GM23338 (cell line): ENCODE data around the gene ASB15. TPM values are rescaled to one million over a fixed set of nuclear protein-coding genes. Genes with fewer than 3 reads are reported as not detected.

Source experiments
- ATAC-seq: fragments of 200-7000 bp; cut with Tn5 transposase; 3 replicates; pipeline ENCODE4 v1.9.1; 2020
- DNase-seq: peaks from one replicate; pipeline ENCODE4 v3.0.0-alpha.2; 2015; ENCODE audit warnings: low spot score
- H2AFZ ChIP-seq: fragments of 200-600 bp; sonication (generic); 2 replicates; pipeline ENCODE4 v1.8.0; 2016; ENCODE audit warnings: antibody characterized with exemption, mild to moderate bottlenecking, moderate library complexity
- H3F3A ChIP-seq: fragments of 200-600 bp; sonication (generic); replicated peaks from 2 replicates; pipeline ENCODE4 v1.8.0; 2017; ENCODE audit warnings: antibody characterized with exemption, mixed run types, low read depth
- H3K27ac ChIP-seq: fragments of 200-600 bp; sonication (generic); 2 replicates; pipeline ENCODE4 v1.6.1; 2016; ENCODE audit warnings: low read depth
- H3K27me3 ChIP-seq: fragments of 200-600 bp; sonication (generic); 2 replicates; pipeline ENCODE4 v1.8.0; 2016; ENCODE audit warnings: mild to moderate bottlenecking, mixed run types, moderate library complexity; ENCODE audit not compliant: insufficient read depth
- H3K36me3 ChIP-seq: fragments of 200-600 bp; sonication (generic); 2 replicates; pipeline ENCODE4 v1.8.0; 2016; ENCODE audit warnings: mild to moderate bottlenecking; ENCODE audit not compliant: insufficient read depth
- H3K4me1 ChIP-seq: fragments of 200-600 bp; sonication (generic); 2 replicates; pipeline ENCODE4 v1.8.0; 2016; ENCODE audit warnings: mild to moderate bottlenecking, moderate library complexity; ENCODE audit not compliant: insufficient read depth
- H3K4me2 ChIP-seq: fragments of 200-600 bp; sonication (generic); 2 replicates; pipeline ENCODE4 v1.7.1; 2017; ENCODE audit warnings: mixed run types
- H3K4me3 ChIP-seq: fragments of 200-600 bp; sonication (generic); 2 replicates; pipeline ENCODE4 v1.6.1; 2016; ENCODE audit warnings: mixed run types
- H3K79me2 ChIP-seq: fragments of 200-600 bp; sonication (generic); replicated peaks from 2 replicates; pipeline ENCODE4 v1.8.0; 2017; ENCODE audit warnings: mild to moderate bottlenecking; ENCODE audit not compliant: insufficient read depth
- H3K9me2 ChIP-seq: fragments of 200-600 bp; sonication (generic); 2 replicates; pipeline ENCODE4 v1.8.0; 2017; ENCODE audit not compliant: insufficient read depth
- H4K20me1 ChIP-seq: fragments of 200-600 bp; sonication (generic); replicated peaks from 2 replicates; pipeline ENCODE4 v1.8.0; 2017; ENCODE audit warnings: mild to moderate bottlenecking; ENCODE audit not compliant: insufficient read depth
- H3K27ac Mint-ChIP-seq: 2 replicates; pipeline ENCODE4 v1.8.0; 2020; ENCODE audit warnings: inconsistent platforms, mild to moderate bottlenecking, moderate library complexity, mixed read lengths
- H3K27me3 Mint-ChIP-seq: 3 replicates; pipeline ENCODE4 v1.8.0; 2022; ENCODE audit warnings: low read depth, mild to moderate bottlenecking, moderate library complexity, mixed read lengths, inconsistent platforms; ENCODE audit not compliant: insufficient read depth, poor library complexity
- H3K36me3 Mint-ChIP-seq: 3 replicates; pipeline ENCODE4 v1.8.0; 2021; ENCODE audit warnings: low read depth, mild to moderate bottlenecking, inconsistent platforms, moderate library complexity, mixed read lengths
- H3K4me1 Mint-ChIP-seq: 3 replicates; pipeline ENCODE4 v1.8.0; 2020; ENCODE audit warnings: mild to moderate bottlenecking, inconsistent platforms, mixed read lengths
- H3K4me3 Mint-ChIP-seq: 3 replicates; pipeline ENCODE4 v1.8.0; 2021; ENCODE audit warnings: moderate library complexity, mild to moderate bottlenecking, inconsistent platforms, mixed read lengths
- H3K9me3 Mint-ChIP-seq: 3 replicates; pipeline ENCODE4 v1.8.0; 2020; ENCODE audit warnings: moderate library complexity, mild to moderate bottlenecking, inconsistent platforms, mixed read lengths
- CREB1 ChIP-seq: fragments of 250-450 bp; sonication (Bioruptor Pico); IDR thresholded peaks from 2 replicates; pipeline ENCODE4 v1.5.0; 2020; ENCODE audit warnings: low read depth, mild to moderate bottlenecking, moderate library complexity
- CTCF ChIP-seq, 2 experiments: fragments of 200-600 bp in 1 of 2; sonication (generic) in 1 of 2; conservative IDR thresholded peaks; 2 replicates each; pipeline versions ENCODE4 v1.5.1 to v1.6.1; 2016 to 2017; ENCODE audit warnings: antibody characterized with exemption in 2 of 2, low read depth in 2 of 2, mild to moderate bottlenecking in 2 of 2, moderate library complexity in 1 of 2
- ETS1 ChIP-seq: IDR thresholded peaks from 2 replicates; pipeline ENCODE4 v1.6.1; 2016; ENCODE audit warnings: antibody characterized with exemption
- EZH2 ChIP-seq: fragments of 200-600 bp; sonication (generic); IDR thresholded peaks from one replicate; pipeline ENCODE4 v1.8.0; 2017; ENCODE audit warnings: antibody characterized with exemption, mild to moderate bottlenecking, low read depth; ENCODE audit not compliant: unreplicated experiment
- EZH2phosphoT487 ChIP-seq: fragments of 200-600 bp; sonication (generic); IDR thresholded peaks from one replicate; pipeline ENCODE4 v1.8.1; 2018; ENCODE audit warnings: antibody characterized with exemption; ENCODE audit not compliant: unreplicated experiment
- JUNB ChIP-seq: IDR thresholded peaks from one replicate; pipeline ENCODE4 v1.6.1; 2016; ENCODE audit warnings: antibody characterized with exemption; ENCODE audit not compliant: unreplicated experiment
- NANOG ChIP-seq: IDR thresholded peaks from 2 replicates; pipeline ENCODE4 v1.6.1; 2016; ENCODE audit warnings: antibody characterized with exemption, borderline replicate concordance
- POLR2AphosphoS5 ChIP-seq: IDR thresholded peaks from 2 replicates; pipeline ENCODE4 v1.6.1; 2016; ENCODE audit warnings: antibody characterized with exemption, low read depth
- STAT1 ChIP-seq: IDR thresholded peaks from one replicate; pipeline ENCODE4 v1.6.1; 2016; ENCODE audit warnings: antibody characterized with exemption; ENCODE audit not compliant: unreplicated experiment
- ZNF114 ChIP-seq: fragments of 250-450 bp; sonication (Bioruptor Pico); IDR thresholded peaks from 2 replicates; pipeline ENCODE4 v1.5.0; 2020; ENCODE audit warnings: mild to moderate bottlenecking, moderate library complexity
- ZNF331 ChIP-seq: fragments of 250-450 bp; sonication (Bioruptor Pico); IDR thresholded peaks from 2 replicates; pipeline ENCODE4 v1.5.0; 2020; ENCODE audit warnings: low read depth, mild to moderate bottlenecking, moderate library complexity
- polyA plus RNA-seq: library from polyadenylated mRNA; unstranded; fragments of >200 nt; fragmentation: Nextera tagmentation; extraction: Ambion mirVana; gene quantifications from 2 replicates; pipeline ENCODE4 v1.2.1, GENCODE V29; 2016
- total RNA-seq: library from RNA; depleted of rRNA; stranded (reverse); fragments of >200 nt; shearing (Covaris generic); gene quantifications from 2 replicates; pipeline ENCODE4 v1.2.3, GENCODE V29; 2014
- TF ChIP-seq, protein P1 (sequence below): fragments of 250-450 bp; sonication (Bioruptor Pico); IDR thresholded peaks from 2 replicates; pipeline ENCODE4 v1.5.0; 2020; ENCODE audit warnings: mild to moderate bottlenecking, moderate library complexity

The ASB15 gene
- total and polyA plus RNA-seq, 2 experiments from 2014 or later = not detected

GRCh38 chr7:123673137-123673732 lies 71.6 kb downstream of the ASB15 start:
- Mint-ChIP-seq H3K4me1 (peaks cover 20% of the 10 kb centered on the region), H3K36me3 (no peaks in the 10 kb centered on the region), H3K9me3 (no peaks in the 10 kb centered on the region), H3K27ac (peak overlapping the region; percentile 14; the same call in 1 of the 2 replicates), H3K27me3 (peaks cover 2% of the 10 kb centered on the region), H3K4me3 (no peak overlapping the region)
- H3K27me3 ChIP-seq = no peaks in the 10 kb centered on the region
- no peak overlapping the region for H3K4me3 ChIP-seq
- H3K4me2 ChIP-seq = no peak overlapping the region
- H4K20me1 ChIP-seq = no peaks in the 10 kb centered on the region
- H3K4me1 ChIP-seq = peaks cover 16% of the 10 kb centered on the region; the same call in 1 of the 2 replicates
- no peak overlapping the region for H2AFZ ChIP-seq
- DNase-seq = no peak
- no peaks in the 10 kb centered on the region for H3F3A ChIP-seq
- H3K36me3 ChIP-seq = no peaks in the 10 kb centered on the region
- H3K27ac ChIP-seq = no peak overlapping the region
- no peak for ATAC-seq
- H3K9me2 ChIP-seq = peaks cover 7% of the 10 kb centered on the region; the same call in 1 of the 2 replicates
- H3K79me2 ChIP-seq = no peaks in the 10 kb centered on the region
- TF ChIP-seq POLR2AphosphoS5 (no peak), CREB1 (no peak), ETS1 (no peak), ZNF114 (CRISPR knock-in tag) (no peak), EZH2 (no peak), CTCF (conservative IDR thresholded peaks at IDR 0.05; ENCODE audit: low read depth in 2 of 2) (no peak), JUNB (no peak), STAT1 (no peak), EZH2phosphoT487 (no peak), ZNF331 (CRISPR knock-in tag) (no peak), NANOG (no peak)
- TF ChIP-seq, protein P1, sequence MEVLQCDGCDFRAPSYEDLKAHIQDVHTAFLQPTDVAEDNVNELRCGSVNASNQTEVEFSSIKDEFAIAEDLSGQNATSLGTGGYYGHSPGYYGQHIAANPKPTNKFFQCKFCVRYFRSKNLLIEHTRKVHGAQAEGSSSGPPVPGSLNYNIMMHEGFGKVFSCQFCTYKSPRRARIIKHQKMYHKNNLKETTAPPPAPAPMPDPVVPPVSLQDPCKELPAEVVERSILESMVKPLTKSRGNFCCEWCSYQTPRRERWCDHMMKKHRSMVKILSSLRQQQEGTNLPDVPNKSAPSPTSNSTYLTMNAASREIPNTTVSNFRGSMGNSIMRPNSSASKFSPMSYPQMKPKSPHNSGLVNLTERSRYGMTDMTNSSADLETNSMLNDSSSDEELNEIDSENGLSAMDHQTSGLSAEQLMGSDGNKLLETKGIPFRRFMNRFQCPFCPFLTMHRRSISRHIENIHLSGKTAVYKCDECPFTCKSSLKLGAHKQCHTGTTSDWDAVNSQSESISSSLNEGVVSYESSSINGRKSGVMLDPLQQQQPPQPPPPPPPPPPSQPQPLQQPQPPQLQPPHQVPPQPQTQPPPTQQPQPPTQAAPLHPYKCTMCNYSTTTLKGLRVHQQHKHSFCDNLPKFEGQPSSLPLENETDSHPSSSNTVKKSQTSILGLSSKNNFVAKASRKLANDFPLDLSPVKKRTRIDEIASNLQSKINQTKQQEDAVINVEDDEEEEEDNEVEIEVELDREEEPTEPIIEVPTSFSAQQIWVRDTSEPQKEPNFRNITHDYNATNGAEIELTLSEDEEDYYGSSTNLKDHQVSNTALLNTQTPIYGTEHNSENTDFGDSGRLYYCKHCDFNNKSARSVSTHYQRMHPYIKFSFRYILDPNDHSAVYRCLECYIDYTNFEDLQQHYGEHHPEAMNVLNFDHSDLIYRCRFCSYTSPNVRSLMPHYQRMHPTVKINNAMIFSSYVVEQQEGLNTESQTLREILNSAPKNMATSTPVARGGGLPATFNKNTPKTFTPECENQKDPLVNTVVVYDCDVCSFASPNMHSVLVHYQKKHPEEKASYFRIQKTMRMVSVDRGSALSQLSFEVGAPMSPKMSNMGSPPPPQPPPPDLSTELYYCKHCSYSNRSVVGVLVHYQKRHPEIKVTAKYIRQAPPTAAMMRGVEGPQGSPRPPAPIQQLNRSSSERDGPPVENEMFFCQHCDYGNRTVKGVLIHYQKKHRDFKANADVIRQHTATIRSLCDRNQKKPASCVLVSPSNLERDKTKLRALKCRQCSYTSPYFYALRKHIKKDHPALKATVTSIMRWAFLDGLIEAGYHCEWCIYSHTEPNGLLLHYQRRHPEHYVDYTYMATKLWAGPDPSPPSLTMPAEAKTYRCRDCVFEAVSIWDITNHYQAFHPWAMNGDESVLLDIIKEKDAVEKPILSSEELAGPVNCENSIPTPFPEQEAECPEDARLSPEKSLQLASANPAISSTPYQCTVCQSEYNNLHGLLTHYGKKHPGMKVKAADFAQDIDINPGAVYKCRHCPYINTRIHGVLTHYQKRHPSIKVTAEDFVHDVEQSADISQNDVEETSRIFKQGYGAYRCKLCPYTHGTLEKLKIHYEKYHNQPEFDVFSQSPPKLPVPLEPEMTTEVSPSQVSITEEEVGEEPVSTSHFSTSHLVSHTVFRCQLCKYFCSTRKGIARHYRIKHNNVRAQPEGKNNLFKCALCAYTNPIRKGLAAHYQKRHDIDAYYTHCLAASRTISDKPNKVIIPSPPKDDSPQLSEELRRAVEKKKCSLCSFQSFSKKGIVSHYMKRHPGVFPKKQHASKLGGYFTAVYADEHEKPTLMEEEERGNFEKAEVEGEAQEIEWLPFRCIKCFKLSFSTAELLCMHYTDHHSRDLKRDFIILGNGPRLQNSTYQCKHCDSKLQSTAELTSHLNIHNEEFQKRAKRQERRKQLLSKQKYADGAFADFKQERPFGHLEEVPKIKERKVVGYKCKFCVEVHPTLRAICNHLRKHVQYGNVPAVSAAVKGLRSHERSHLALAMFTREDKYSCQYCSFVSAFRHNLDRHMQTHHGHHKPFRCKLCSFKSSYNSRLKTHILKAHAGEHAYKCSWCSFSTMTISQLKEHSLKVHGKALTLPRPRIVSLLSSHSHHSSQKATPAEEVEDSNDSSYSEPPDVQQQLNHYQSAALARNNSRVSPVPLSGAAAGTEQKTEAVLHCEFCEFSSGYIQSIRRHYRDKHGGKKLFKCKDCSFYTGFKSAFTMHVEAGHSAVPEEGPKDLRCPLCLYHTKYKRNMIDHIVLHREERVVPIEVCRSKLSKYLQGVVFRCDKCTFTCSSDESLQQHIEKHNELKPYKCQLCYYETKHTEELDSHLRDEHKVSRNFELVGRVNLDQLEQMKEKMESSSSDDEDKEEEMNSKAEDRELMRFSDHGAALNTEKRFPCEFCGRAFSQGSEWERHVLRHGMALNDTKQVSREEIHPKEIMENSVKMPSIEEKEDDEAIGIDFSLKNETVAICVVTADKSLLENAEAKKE (CRISPR knock-in tag) = no peak
